HepG2 (cell line): Measurements from ENCODE around the gene CCDC85C. TPM values are rescaled to one million over a fixed set of nuclear protein-coding genes. Genes with fewer than 3 reads are reported as not detected.

Source experiments
- ATAC-seq: fragments of 200-7000 bp; cut with Tn5 transposase; 3 replicates; pipeline ENCODE4 v1.9.1; 2020; ENCODE audit warnings: mild to moderate bottlenecking, moderate library complexity
- BruUV-seq: library from RNA; stranded (reverse); fragments of 400-500 nt; replicated peaks from 2 replicates; lab custom pipeline; 2021; lab: Mats Ljungman, UMichigan
- CTCF ChIA-PET: fragments of 300-600 bp; formaldehyde crosslinking; extraction: SDS; loops from one replicate; lab custom pipeline; 2021; ENCODE audit warnings: low total read pairs, inconsistent platforms, low intra/inter-chr PET ratio; lab: Yijun Ruan, JAX
- POLR2A ChIA-PET: fragments of 350-600 bp; sonication (Branson Sonifier 250); formaldehyde crosslinking; loops from one replicate; lab custom pipeline; 2020; ENCODE audit warnings: antibody characterized with exemption, inconsistent platforms; lab: Yijun Ruan, JAX
- DNase-seq: peaks from one replicate; pipeline ENCODE4 v3.0.0-alpha.2; 2015; ENCODE audit warnings: low spot score
- FAIRE-seq: peaks from 3 replicates; lab custom pipeline; 2011; peaks lifted over from hg19 to GRCh38; lab: Jason Lieb, UNC
- H2AFZ ChIP-seq: one replicate; pipeline ENCODE4 v1.6.1; 2011; ENCODE audit warnings: low read length, inconsistent platforms
- H3K27ac ChIP-seq: fragments of 300-600 bp; 3 replicates; pipeline ENCODE4 v1.8.0; 2011; ENCODE audit warnings: mixed run types, mild to moderate bottlenecking, mixed read lengths, low read length, inconsistent platforms; ENCODE audit not compliant: insufficient read depth; ENCODE audit errors: extremely low read length
- H3K27me3 ChIP-seq, 2 experiments: fragments of 200-600 bp in 1 of 2; 2 replicates in 1 of 2; 3 replicates in 1 of 2; pipeline versions ENCODE4 v1.6.0 to v1.8.0; 2011; ENCODE audit warnings: low read length in 2 of 2, mild to moderate bottlenecking in 2 of 2, moderate library complexity in 2 of 2, inconsistent platforms in 1 of 2; ENCODE audit not compliant: insufficient read depth in 2 of 2, control insufficient read depth in 1 of 2
- H3K36me3 ChIP-seq, 2 experiments: fragments of 200-600 bp in 1 of 2; replicated peaks in 1 of 2; 2 replicates in 1 of 2; 3 replicates in 1 of 2; pipeline versions ENCODE4 v1.5.1 to v1.8.0; 2011; ENCODE audit warnings: low read length in 2 of 2, inconsistent platforms in 1 of 2; ENCODE audit not compliant: insufficient read depth in 2 of 2, control insufficient read depth in 1 of 2
- H3K4me1 ChIP-seq: 2 replicates; pipeline ENCODE4 v1.5.1; 2012; ENCODE audit warnings: low read length, inconsistent platforms; ENCODE audit not compliant: insufficient read depth
- H3K4me2 ChIP-seq: 2 replicates; pipeline ENCODE4 v1.6.0; 2011; ENCODE audit warnings: low read depth, low read length, inconsistent platforms
- H3K4me3 ChIP-seq, 3 experiments: fragments of 200-600 bp in 1 of 3; sonication (generic), shearing (Covaris generic) in 1 of 3; replicated peaks in 1 of 3; 2 replicates each; pipeline ENCODE4 v1.5.1; 2011 to 2016; ENCODE audit warnings: low read length in 3 of 3, inconsistent platforms in 2 of 3, low read depth in 2 of 3, mild to moderate bottlenecking in 2 of 3, control low read depth in 1 of 3, mixed read lengths in 1 of 3; ENCODE audit not compliant: insufficient read depth in 1 of 3
- H3K79me2 ChIP-seq: one replicate; pipeline ENCODE4 v1.6.1; 2011; ENCODE audit warnings: low read length, inconsistent platforms; ENCODE audit not compliant: insufficient read depth
- H3K9ac ChIP-seq: 2 replicates; pipeline ENCODE4 v1.6.0; 2011; ENCODE audit warnings: mild to moderate bottlenecking, low read depth, low read length, inconsistent platforms; ENCODE audit not compliant: insufficient read depth
- H3K9me3 ChIP-seq: 2 replicates; pipeline ENCODE4 v1.5.1; 2012; ENCODE audit warnings: mild to moderate bottlenecking, low read length
- H4K20me1 ChIP-seq: 2 replicates; pipeline ENCODE4 v1.6.0; 2011; ENCODE audit warnings: inconsistent platforms, mild to moderate bottlenecking, low read length, moderate library complexity; ENCODE audit not compliant: insufficient read depth
- ARNTL ChIP-seq: sonication (generic); formaldehyde crosslinking; IDR thresholded peaks from 2 replicates; pipeline ENCODE4 v1.4.0; 2020; ENCODE audit warnings: mild to moderate bottlenecking, missing genetic modification reagents
- ATRX ChIP-seq: sonication (generic); formaldehyde crosslinking; IDR thresholded peaks from 2 replicates; pipeline ENCODE4 v1.4.0; 2020; ENCODE audit warnings: missing genetic modification reagents, borderline replicate concordance
- EEA1 ChIP-seq: sonication (generic); formaldehyde crosslinking; IDR thresholded peaks from 2 replicates; pipeline ENCODE4 v1.5.1; 2020; ENCODE audit warnings: mild to moderate bottlenecking, missing genetic modification reagents, borderline replicate concordance
- HHEX ChIP-seq: IDR thresholded peaks from 2 replicates; pipeline ENCODE4 v1.6.1; 2016; ENCODE audit warnings: control low read depth
- JUN ChIP-seq: sonication (generic); formaldehyde crosslinking; IDR thresholded peaks from 2 replicates; pipeline ENCODE4 v1.4.0; 2020; ENCODE audit warnings: mild to moderate bottlenecking, missing genetic modification reagents
- KDM5B ChIP-seq: sonication (generic); formaldehyde crosslinking; IDR thresholded peaks from 2 replicates; pipeline ENCODE4 v1.4.0; 2020; ENCODE audit warnings: missing genetic modification reagents, mild to moderate bottlenecking, borderline replicate concordance
- MED8 ChIP-seq: sonication (generic); formaldehyde crosslinking; IDR thresholded peaks from 2 replicates; pipeline ENCODE4 v1.8.1; 2023; ENCODE audit warnings: mild to moderate bottlenecking, missing genetic modification reagents; ENCODE audit not compliant: insufficient replicate concordance
- MEF2D ChIP-seq: sonication (generic); formaldehyde crosslinking; IDR thresholded peaks from 2 replicates; pipeline ENCODE4 v1.5.1; 2020; ENCODE audit warnings: mild to moderate bottlenecking, missing genetic modification reagents
- NPAS2 ChIP-seq: sonication (generic); formaldehyde crosslinking; IDR thresholded peaks from 2 replicates; pipeline ENCODE4 v1.8.0; 2022; ENCODE audit warnings: mild to moderate bottlenecking, missing genetic modification reagents, borderline replicate concordance
- PAWR ChIP-seq: sonication (generic); formaldehyde crosslinking; IDR thresholded peaks from 2 replicates; pipeline ENCODE4 v1.4.0; 2020; ENCODE audit warnings: missing genetic modification reagents, mild to moderate bottlenecking, borderline replicate concordance
- RAD51 ChIP-seq: fragments of 450-650 bp; IDR thresholded peaks from 2 replicates; pipeline ENCODE4 v1.6.1; 2016; ENCODE audit warnings: borderline replicate concordance
- SOX6 ChIP-seq, 2 experiments: fragments of 450-650 bp in 1 of 2; sonication (generic) in 1 of 2; formaldehyde crosslinking in 1 of 2; IDR thresholded peaks; 2 replicates each; pipeline versions ENCODE4 v1.4.0 to v1.6.1; 2017 to 2020; ENCODE audit warnings: antibody characterized with exemption in 1 of 2, mild to moderate bottlenecking in 1 of 2, missing genetic modification reagents in 1 of 2
- STAG1 ChIP-seq: sonication (generic); formaldehyde crosslinking; IDR thresholded peaks from 2 replicates; pipeline ENCODE4 v1.4.0; 2020; ENCODE audit warnings: missing genetic modification reagents
- XRCC5 ChIP-seq: fragments of 200-400 bp; formaldehyde crosslinking; optimal IDR thresholded peaks from 2 replicates; pipeline ENCODE3; 2017; ENCODE audit warnings: mild to moderate bottlenecking, low read length
- YEATS4 ChIP-seq: sonication (generic); formaldehyde crosslinking; IDR thresholded peaks from 2 replicates; pipeline ENCODE4 v1.4.0; 2020; ENCODE audit warnings: missing genetic modification reagents, borderline replicate concordance
- ZNF230 ChIP-seq: sonication (generic); formaldehyde crosslinking; IDR thresholded peaks from 2 replicates; pipeline ENCODE4 v1.4.0; 2020; ENCODE audit warnings: mild to moderate bottlenecking, missing genetic modification reagents
- ZNF317 ChIP-seq: sonication (generic); formaldehyde crosslinking; IDR thresholded peaks from 2 replicates; pipeline ENCODE4 v1.5.0; 2020; ENCODE audit warnings: mild to moderate bottlenecking, missing genetic modification reagents
- ZNF33A ChIP-seq: sonication (generic); formaldehyde crosslinking; IDR thresholded peaks from 2 replicates; pipeline ENCODE4 v1.5.1; 2020; ENCODE audit warnings: missing genetic modification reagents, mild to moderate bottlenecking, moderate library complexity, borderline replicate concordance
- ZNF550 ChIP-seq: sonication (generic); formaldehyde crosslinking; IDR thresholded peaks from 2 replicates; pipeline ENCODE4 v1.4.0; 2020; ENCODE audit warnings: mild to moderate bottlenecking, missing genetic modification reagents, borderline replicate concordance
- ZNF614 ChIP-seq: IDR thresholded peaks from 2 replicates; pipeline ENCODE4 v1.6.1; 2018; ENCODE audit warnings: missing biosample characterization, missing genetic modification reagents, inconsistent platforms, borderline replicate concordance
- ZNF674 ChIP-seq: sonication (generic); formaldehyde crosslinking; IDR thresholded peaks from 2 replicates; pipeline ENCODE4 v1.5.0; 2020; ENCODE audit warnings: low read depth, mild to moderate bottlenecking, missing genetic modification reagents
- ZNF713 ChIP-seq: sonication (generic); formaldehyde crosslinking; IDR thresholded peaks from 2 replicates; pipeline ENCODE4 v1.4.0; 2020; ENCODE audit warnings: mild to moderate bottlenecking, missing genetic modification reagents
- WGBS: methylation state at CpG from one replicate; pipeline ENCODE4 v1.1.6; 2017; ENCODE audit warnings: low lambda C conversion rate; 5-methylcytosine and 5-hydroxymethylcytosine counted together
- in situ Hi-C: cut with HindIII; loops from 2 replicates; pipeline ENCODE4 v1.10.0; 2017; ENCODE audit warnings: low pct_unique_long_range_greater_than_20kb; ENCODE audit not compliant: extremely low pct_ligation_motif_present
- intact Hi-C: fragments of 100-400 bp; cut with micrococcal nuclease; formaldehyde crosslinking; loops from one replicate; pipeline ENCODE4 v1.10.0; 2022; ENCODE audit not compliant: unreplicated experiment
- polyA plus RNA-seq, 8 experiments: library from polyadenylated mRNA; depleted of rRNA in 3 of 8; stranded (reverse) in 7 of 8; unstranded in 1 of 8; fragments of >200 nt; fragmentation: Illumina TruSeq in 4 of 8; extraction: Trizol in 4 of 8; gene quantifications; 2 replicates each; pipeline versions ENCODE4 v1.2.1 to v1.2.3, GENCODE V29; 2011 to 2016; ENCODE audit warnings: low read depth in 4 of 8, missing spikeins in 1 of 8, mixed read lengths in 1 of 8; ENCODE audit not compliant: insufficient read depth in 1 of 8
- total RNA-seq, 5 experiments: library from RNA; depleted of rRNA; stranded (reverse); fragments of >200 nt; fragmentation: Illumina TruSeq; extraction: Trizol; gene quantifications; 2 replicates each; pipeline ENCODE4 v1.2.3, GENCODE V29; 2016; ENCODE audit warnings: low read depth in 1 of 5
- TF ChIP-seq, protein P1 (sequence below): sonication (generic); formaldehyde crosslinking; IDR thresholded peaks from 2 replicates; pipeline ENCODE4 v1.5.0; 2020; ENCODE audit warnings: missing genetic modification reagents
- TF ChIP-seq, protein P2 (sequence below): IDR thresholded peaks from 2 replicates; pipeline ENCODE4 v1.6.1; 2016; ENCODE audit warnings: missing genetic modification reagents, missing compliant biosample characterization
- TF ChIP-seq, protein P3 (sequence below): sonication (generic); formaldehyde crosslinking; IDR thresholded peaks from 2 replicates; pipeline ENCODE4 v1.5.1; 2020; ENCODE audit warnings: mild to moderate bottlenecking, missing genetic modification reagents, moderate library complexity

CCDC85C gene
- total and polyA plus RNA-seq, 2 of the 13 experiments (the other 11 are each of a cell fraction or from before 2014, with no cell fraction given), result 18.8 to 43.8 TPM

DNA sequence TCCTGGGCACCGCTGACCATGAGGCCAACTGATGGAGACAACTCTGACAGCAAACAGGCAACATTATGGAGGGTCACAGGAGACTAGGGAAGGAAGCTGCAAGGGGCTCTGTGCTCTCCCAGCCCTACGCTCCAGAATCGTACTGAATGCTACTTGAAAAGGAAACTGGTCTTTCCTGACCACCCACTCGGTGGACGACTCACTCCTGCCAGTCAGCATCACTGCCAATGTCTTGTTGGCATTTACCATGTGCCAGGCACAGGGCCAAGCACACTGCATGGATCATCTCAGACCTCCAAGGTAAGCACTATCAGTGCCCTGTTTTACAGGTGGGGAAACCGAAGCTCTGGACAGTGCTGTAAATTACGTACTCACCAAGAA lies 38.0 kb downstream of the CCDC85C start:
- H3K36me3 ChIP-seq, result no peaks in the 10 kb centered on the region
- H2AFZ ChIP-seq, result no peak overlapping the region
- 83% methylated on average over 1 of the region's 7 CpGs for WGBS
- peak overlapping the region; percentile 91 for H3K27ac ChIP-seq
- CTCF ChIA-PET, result no interaction called here
- FAIRE-seq, result no peak
- intact Hi-C loops, result loop anchor here (1.0 to 2.0 kb wide), 2 partner anchors 13 to 38 kb away; partner anchors contain the start of gene CCDC85C
- peak overlapping the region; percentile 62 for H3K9ac ChIP-seq
- H3K79me2 ChIP-seq, result peaks cover 95% of the 10 kb centered on the region
- in situ Hi-C loops, result loop anchor here (5.0 kb wide), 1 partner anchor 36 kb away; the partner anchor contains the start of gene CCDC85C
- H3K9me3 ChIP-seq, result no peaks in the 10 kb centered on the region
- no peak for DNase-seq
- POLR2A ChIA-PET, result interaction anchor here (1.8 to 2.2 kb wide), 3 partner anchors 8 to 35 kb away, joined by 7 to 8 read pairs (median 8); no protein-coding TSS in a partner anchor
- H3K4me3 ChIP-seq, result peak overlapping the region in 1 of 3 experiments; percentile 54; a peak in 2 of 6 replicates
- no peaks in the 10 kb centered on the region for H3K27me3 ChIP-seq
- no peak for ATAC-seq
- no TSS peak for BruUV-seq
- H4K20me1 ChIP-seq, result peaks cover 12% of the 10 kb centered on the region
- peak overlapping the region; percentile 80 for H3K4me2 ChIP-seq
- peaks cover 95% of the 10 kb centered on the region for H3K4me1 ChIP-seq
- TF ChIP-seq ZNF674 (CRISPR knock-in tag), result no peak
- no peak for TF ChIP-seq JUN (CRISPR knock-in tag)
- TF ChIP-seq XRCC5, result no peak
- TF ChIP-seq ZNF33A (CRISPR knock-in tag), result no peak
- no peak for TF ChIP-seq ZNF317 (CRISPR knock-in tag)
- 0 out of 2 replicates have a peak, but pooled peaks have one; percentile 6 for TF ChIP-seq EEA1 (CRISPR knock-in tag)
- TF ChIP-seq STAG1 (CRISPR knock-in tag), result no peak
- TF ChIP-seq MED8 (CRISPR knock-in tag), result no peak
- 0 out of 2 replicates have a peak, but pooled peaks have one; percentile 14 for TF ChIP-seq HHEX
- TF ChIP-seq ZNF713, result no peak
- peak; percentile 50; the same call in 1 of the 2 replicates for TF ChIP-seq ZNF550 (CRISPR knock-in tag)
- TF ChIP-seq, protein P1, sequence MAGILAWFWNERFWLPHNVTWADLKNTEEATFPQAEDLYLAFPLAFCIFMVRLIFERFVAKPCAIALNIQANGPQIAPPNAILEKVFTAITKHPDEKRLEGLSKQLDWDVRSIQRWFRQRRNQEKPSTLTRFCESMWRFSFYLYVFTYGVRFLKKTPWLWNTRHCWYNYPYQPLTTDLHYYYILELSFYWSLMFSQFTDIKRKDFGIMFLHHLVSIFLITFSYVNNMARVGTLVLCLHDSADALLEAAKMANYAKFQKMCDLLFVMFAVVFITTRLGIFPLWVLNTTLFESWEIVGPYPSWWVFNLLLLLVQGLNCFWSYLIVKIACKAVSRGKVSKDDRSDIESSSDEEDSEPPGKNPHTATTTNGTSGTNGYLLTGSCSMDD, result no peak
- no peak for TF ChIP-seq ATRX
- TF ChIP-seq ZNF614, result no peak
- 0 out of 2 replicates have a peak, but pooled peaks have one; percentile 3 for TF ChIP-seq YEATS4
- no peak for TF ChIP-seq KDM5B (CRISPR knock-in tag)
- TF ChIP-seq, protein P2, sequence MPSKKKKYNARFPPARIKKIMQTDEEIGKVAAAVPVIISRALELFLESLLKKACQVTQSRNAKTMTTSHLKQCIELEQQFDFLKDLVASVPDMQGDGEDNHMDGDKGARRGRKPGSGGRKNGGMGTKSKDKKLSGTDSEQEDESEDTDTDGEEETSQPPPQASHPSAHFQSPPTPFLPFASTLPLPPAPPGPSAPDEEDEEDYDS (CRISPR knock-in tag), result no peak
- no peak for TF ChIP-seq ARNTL (CRISPR knock-in tag)
- TF ChIP-seq ZNF230, result no peak
- TF ChIP-seq, protein P3, sequence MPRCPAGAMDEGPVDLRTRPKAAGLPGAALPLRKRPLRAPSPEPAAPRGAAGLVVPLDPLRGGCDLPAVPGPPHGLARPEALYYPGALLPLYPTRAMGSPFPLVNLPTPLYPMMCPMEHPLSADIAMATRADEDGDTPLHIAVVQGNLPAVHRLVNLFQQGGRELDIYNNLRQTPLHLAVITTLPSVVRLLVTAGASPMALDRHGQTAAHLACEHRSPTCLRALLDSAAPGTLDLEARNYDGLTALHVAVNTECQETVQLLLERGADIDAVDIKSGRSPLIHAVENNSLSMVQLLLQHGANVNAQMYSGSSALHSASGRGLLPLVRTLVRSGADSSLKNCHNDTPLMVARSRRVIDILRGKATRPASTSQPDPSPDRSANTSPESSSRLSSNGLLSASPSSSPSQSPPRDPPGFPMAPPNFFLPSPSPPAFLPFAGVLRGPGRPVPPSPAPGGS, result no peak
- TF ChIP-seq SOX6 (IDR thresholded peaks at IDR 0.05), result no peak
- no peak for TF ChIP-seq SOX6 (CRISPR knock-in tag; IDR thresholded peaks at IDR 0.05)
- TF ChIP-seq PAWR, result no peak
- TF ChIP-seq RAD51, result no peak
- TF ChIP-seq MEF2D (CRISPR knock-in tag), result no peak
- TF ChIP-seq NPAS2, result no peak
